Colonic mucosa (tissue), 4 donors: ENCODE measurements around the gene HIF3A. TPM values are rescaled to one million over a fixed set of nuclear protein-coding genes. Genes with fewer than 3 reads are reported as not detected.

ENCODE experiments used
- DNase-seq: peaks from one replicate; pipeline ENCODE4 v3.0.0-alpha.2; 2020
- H3K27ac ChIP-seq: fragments of 200-600 bp; one replicate; pipeline ENCODE4 v1.8.0; 2021
- H3K27me3 ChIP-seq: fragments of 200-600 bp; one replicate; pipeline ENCODE4 v1.8.0; 2021
- H3K36me3 ChIP-seq: fragments of 200-600 bp; one replicate; pipeline ENCODE4 v1.8.0; 2021
- H3K4me1 ChIP-seq: fragments of 200-600 bp; one replicate; pipeline ENCODE4 v1.8.0; 2021; ENCODE audit warnings: mild to moderate bottlenecking
- H3K4me3 ChIP-seq: fragments of 200-600 bp; one replicate; pipeline ENCODE4 v1.8.0; 2021
- H3K9ac ChIP-seq, 2 donors: one replicate each; pipeline ENCODE4 v1.7.0; 2013; ENCODE audit warnings: control low read depth in 2 of 2, low read depth in 2 of 2, low read length in 2 of 2
- H3K9me3 ChIP-seq: fragments of 200-600 bp; one replicate; pipeline ENCODE4 v1.8.0; 2021
- intact Hi-C: fragments of 100-400 bp; cut with DNase I; formaldehyde crosslinking; loops from one replicate; pipeline ENCODE4 v1.14.1; 2022
- total RNA-seq, 2 donors: library from RNA; stranded (reverse); fragmentation: NEBNext Ultra II Directional in 1 of 2; extraction: Animal tissue kit (Norgen Biotek cat#: 25700) in 1 of 2; gene quantifications; one replicate each; pipeline ENCODE4 v1.2.1, GENCODE V29; 2021
- TF ChIP-seq, protein P1 (sequence below): fragments of 200-600 bp; IDR thresholded peaks from one replicate; pipeline ENCODE4 v1.8.0; 2022; ENCODE audit warnings: antibody characterized with exemption, mild to moderate bottlenecking
- donor health status: healthy.
- donor health status: DM: no; HTN: no; CAD: no.
- donor health status: DM: no; HTN: no; CAD: no.

HIF3A gene
- total RNA-seq, 2 donors from 2014 or later: 5.7 to 7.1 TPM

DNA sequence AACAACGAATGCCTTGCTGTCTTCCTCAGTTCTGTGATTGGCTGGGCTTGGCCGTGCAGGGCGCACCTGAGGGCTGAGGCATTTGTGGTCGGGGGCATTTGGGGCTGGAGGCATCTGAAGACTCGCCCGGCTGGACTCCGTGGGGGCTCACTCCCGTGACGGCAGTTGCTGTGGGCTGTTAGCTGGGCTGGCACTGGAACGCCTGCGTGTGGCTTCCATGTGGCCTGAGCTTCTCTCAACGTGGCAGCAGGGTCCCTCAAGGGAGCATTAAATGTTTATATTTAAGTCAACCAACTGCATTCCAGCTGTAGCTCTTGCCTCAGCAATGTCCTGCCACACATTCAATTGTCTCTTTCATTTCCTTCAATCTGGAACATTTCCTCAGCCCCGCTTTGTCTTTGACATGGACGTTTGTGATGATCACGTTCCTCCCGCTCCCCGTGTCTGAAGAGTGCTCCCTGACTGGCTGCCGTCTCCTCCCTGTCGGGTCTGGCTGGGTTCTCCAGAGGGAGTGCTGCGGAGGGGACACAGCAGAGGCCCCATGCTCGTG lies 95.5 kb downstream of the HIF3A start:
- no peaks in the 10 kb centered on the region for H3K9me3 ChIP-seq
- H3K27ac ChIP-seq: no peak overlapping the region
- TF ChIP-seq, protein P1, sequence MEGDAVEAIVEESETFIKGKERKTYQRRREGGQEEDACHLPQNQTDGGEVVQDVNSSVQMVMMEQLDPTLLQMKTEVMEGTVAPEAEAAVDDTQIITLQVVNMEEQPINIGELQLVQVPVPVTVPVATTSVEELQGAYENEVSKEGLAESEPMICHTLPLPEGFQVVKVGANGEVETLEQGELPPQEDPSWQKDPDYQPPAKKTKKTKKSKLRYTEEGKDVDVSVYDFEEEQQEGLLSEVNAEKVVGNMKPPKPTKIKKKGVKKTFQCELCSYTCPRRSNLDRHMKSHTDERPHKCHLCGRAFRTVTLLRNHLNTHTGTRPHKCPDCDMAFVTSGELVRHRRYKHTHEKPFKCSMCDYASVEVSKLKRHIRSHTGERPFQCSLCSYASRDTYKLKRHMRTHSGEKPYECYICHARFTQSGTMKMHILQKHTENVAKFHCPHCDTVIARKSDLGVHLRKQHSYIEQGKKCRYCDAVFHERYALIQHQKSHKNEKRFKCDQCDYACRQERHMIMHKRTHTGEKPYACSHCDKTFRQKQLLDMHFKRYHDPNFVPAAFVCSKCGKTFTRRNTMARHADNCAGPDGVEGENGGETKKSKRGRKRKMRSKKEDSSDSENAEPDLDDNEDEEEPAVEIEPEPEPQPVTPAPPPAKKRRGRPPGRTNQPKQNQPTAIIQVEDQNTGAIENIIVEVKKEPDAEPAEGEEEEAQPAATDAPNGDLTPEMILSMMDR: no peak
- H3K4me1 ChIP-seq: no peaks in the 10 kb centered on the region
- DNase-seq: no peak
- intact Hi-C loops: loop anchor here (5.0 kb wide), 2 partner anchors 110 to 125 kb away; no protein-coding TSS in a partner anchor
- no peak overlapping the region for H3K9ac ChIP-seq
- peaks cover 11% of the 10 kb centered on the region for H3K36me3 ChIP-seq
- no peak overlapping the region for H3K4me3 ChIP-seq
- no peaks in the 10 kb centered on the region for H3K27me3 ChIP-seq

DNA sequence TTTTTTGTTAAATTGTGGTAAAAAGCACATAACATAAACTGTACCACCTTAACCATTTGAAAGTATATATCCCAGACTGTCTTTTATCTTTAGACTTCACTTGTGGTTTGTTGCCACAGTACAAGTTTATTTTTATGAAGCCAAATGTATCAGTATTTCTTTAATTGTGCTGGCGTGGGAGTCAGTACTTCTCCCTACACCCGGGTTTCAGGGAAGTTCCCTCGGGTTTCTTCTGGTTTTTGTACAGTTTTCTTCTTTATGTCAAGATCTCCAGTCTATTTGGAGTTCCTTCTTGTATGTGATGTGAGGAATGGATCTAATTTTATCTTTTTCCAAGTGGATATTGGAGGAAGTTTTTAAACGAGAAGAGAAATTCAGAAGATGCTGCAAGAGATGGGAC lies 96.0 kb downstream of the HIF3A start:
- Histone ChIP-seq H3K27ac (no peak overlapping the region), H3K9me3 (no peaks in the 10 kb centered on the region), H3K36me3 (peaks cover 7% of the 10 kb centered on the region), H3K4me3 (no peak overlapping the region), H3K27me3 (no peaks in the 10 kb centered on the region), H3K4me1 (no peaks in the 10 kb centered on the region), H3K9ac (no peak overlapping the region)
- TF ChIP-seq, protein P1: no peak
- intact Hi-C loops: loop anchor here (5.0 kb wide), 2 partner anchors 111 to 124 kb away; no protein-coding TSS in a partner anchor
- no peak for DNase-seq

Other genes with a start within 250 kb of the HIF3A start
- not detected for gene IGFL3, start 172.4 kb upstream of the HIF3A start, total RNA-seq
- gene IGFL2, start 148.8 kb upstream of the HIF3A start, total RNA-seq: 1 to 10 TPM in 1 of 2 donors, not detected in 1; 2.5 TPM
- gene IGFL1, start 67.3 kb upstream of the HIF3A start, total RNA-seq: not detected
- 10 to 100 TPM; 46.0 to 87.5 TPM for gene PPP5C, start 50.0 kb downstream of the HIF3A start, total RNA-seq
- gene CCDC8, start 116.5 kb downstream of the HIF3A start, total RNA-seq: 1 to 10 TPM in 1 of 2 donors, under 1 TPM in 1; 0.99 to 1.1 TPM
- under 1 TPM in 1 of 2 donors, not detected in 1; 0.08 TPM for gene PNMA8C, start 131.9 kb downstream of the HIF3A start, total RNA-seq
- gene PNMA8A, start 174.5 kb downstream of the HIF3A start, total RNA-seq: 1 to 10 TPM in 1 of 2 donors, under 1 TPM in 1; 0.35 to 1.2 TPM
- gene PNMA8B, start 198.8 kb downstream of the HIF3A start, total RNA-seq: under 1 TPM; 0.27 to 0.29 TPM